Prostate gland (tissue), 2 donors: ENCODE data around the gene BNIP5.

Experiments
- CTCF ChIP-seq, 4 experiments: fragments of 200-600 bp in 2 of 4; fragments of 450-650 bp in 2 of 4; sonication (generic) in 2 of 4; IDR thresholded peaks; 1 replicate in 3 of 4; 2 replicates in 1 of 4; pipeline ENCODE4 v1.5.1; 2016 to 2019; ENCODE audit warnings: antibody characterized with exemption in 4 of 4, mild to moderate bottlenecking in 2 of 4, moderate library complexity in 2 of 4
- POLR2A ChIP-seq: fragments of 450-650 bp; IDR thresholded peaks from one replicate; pipeline ENCODE4 v1.6.1; 2016; ENCODE audit warnings: antibody characterized with exemption, mild to moderate bottlenecking
- POLR2AphosphoS5 ChIP-seq: sonication (generic); formaldehyde crosslinking; IDR thresholded peaks from one replicate; pipeline ENCODE4 v1.6.1; 2017; ENCODE audit warnings: antibody characterized with exemption

- no peak for TF ChIP-seq CTCF (IDR thresholded peaks at IDR 0.05)
- TF ChIP-seq POLR2AphosphoS5, result no peak
- TF ChIP-seq POLR2A, result no peak
Observed at GRCh38 chr6:36370638-36371037, 34.0 kb upstream of the BNIP5 start.
